Coronary artery (tissue), 2 donors: ENCODE results near the gene PMAIP1.
"Not testable (repeated sequence)": the region's sequence is repeated elsewhere in the genome, so short reads cannot be mapped to it uniquely, and the experiment has no call there.

Experiments used
- DNase-seq: peaks from one replicate; pipeline ENCODE4 v3.0.0-alpha.2; 2017; ENCODE audit warnings: low spot score
- H3K27ac ChIP-seq, 2 donors: fragments of 200-600 bp; sonication (generic); one replicate each; pipeline ENCODE4 v1.5.1; 2016 to 2019
- H3K4me3 ChIP-seq: fragments of 200-600 bp; sonication (generic); 2 replicates; pipeline ENCODE4 v1.5.1; 2016; ENCODE audit warnings: mild to moderate bottlenecking, moderate library complexity
- CTCF ChIP-seq: fragments of 200-600 bp; sonication (generic); IDR thresholded peaks from one replicate; pipeline ENCODE4 v1.5.1; 2019; ENCODE audit warnings: antibody characterized with exemption

The PMAIP1 gene

GRCh38 chr18:59874166-59874565 is 25.6 kb upstream of the PMAIP1 start:
- no peak for DNase-seq
- no peak overlapping the region for H3K4me3 ChIP-seq
- H3K27ac ChIP-seq: no peak overlapping the region
- TF ChIP-seq CTCF: no peak

GRCh38 chr18:59876310-59876626 is 23.5 kb upstream of the PMAIP1 start:
- no peak for DNase-seq
- TF ChIP-seq CTCF: no peak
- H3K4me3 ChIP-seq: no peak overlapping the region
- H3K27ac ChIP-seq: no peak overlapping the region

DNA sequence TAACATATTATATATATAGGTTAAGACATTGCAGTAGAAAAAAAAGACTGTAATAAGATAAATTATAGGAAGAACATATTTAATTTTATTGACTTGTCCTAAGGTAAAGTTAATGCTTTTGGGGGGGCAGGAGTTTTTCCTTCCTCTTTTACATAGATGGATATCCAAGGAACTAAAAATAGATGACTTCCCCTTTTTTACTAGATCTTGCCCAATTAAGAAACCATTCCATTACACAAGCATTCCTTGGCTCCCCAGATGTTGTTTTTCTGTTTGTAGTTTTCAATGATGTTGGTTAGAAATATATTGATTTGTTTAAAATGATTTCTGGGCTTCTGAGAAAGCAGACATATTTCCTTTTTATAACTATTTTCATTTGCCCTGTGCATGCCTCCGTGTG is 22.4 kb upstream of the PMAIP1 start:
- Histone ChIP-seq H3K4me3 (no peak overlapping the region), H3K27ac (no peak overlapping the region)
- TF ChIP-seq CTCF: no peak
- DNase-seq: no peak

GRCh38 chr18:59878644-59879043 is 21.2 kb upstream of the PMAIP1 start:
- Histone ChIP-seq H3K4me3 (no peak overlapping the region), H3K27ac (no peak overlapping the region)
- no peak for DNase-seq
- TF ChIP-seq CTCF: no peak

DNA sequence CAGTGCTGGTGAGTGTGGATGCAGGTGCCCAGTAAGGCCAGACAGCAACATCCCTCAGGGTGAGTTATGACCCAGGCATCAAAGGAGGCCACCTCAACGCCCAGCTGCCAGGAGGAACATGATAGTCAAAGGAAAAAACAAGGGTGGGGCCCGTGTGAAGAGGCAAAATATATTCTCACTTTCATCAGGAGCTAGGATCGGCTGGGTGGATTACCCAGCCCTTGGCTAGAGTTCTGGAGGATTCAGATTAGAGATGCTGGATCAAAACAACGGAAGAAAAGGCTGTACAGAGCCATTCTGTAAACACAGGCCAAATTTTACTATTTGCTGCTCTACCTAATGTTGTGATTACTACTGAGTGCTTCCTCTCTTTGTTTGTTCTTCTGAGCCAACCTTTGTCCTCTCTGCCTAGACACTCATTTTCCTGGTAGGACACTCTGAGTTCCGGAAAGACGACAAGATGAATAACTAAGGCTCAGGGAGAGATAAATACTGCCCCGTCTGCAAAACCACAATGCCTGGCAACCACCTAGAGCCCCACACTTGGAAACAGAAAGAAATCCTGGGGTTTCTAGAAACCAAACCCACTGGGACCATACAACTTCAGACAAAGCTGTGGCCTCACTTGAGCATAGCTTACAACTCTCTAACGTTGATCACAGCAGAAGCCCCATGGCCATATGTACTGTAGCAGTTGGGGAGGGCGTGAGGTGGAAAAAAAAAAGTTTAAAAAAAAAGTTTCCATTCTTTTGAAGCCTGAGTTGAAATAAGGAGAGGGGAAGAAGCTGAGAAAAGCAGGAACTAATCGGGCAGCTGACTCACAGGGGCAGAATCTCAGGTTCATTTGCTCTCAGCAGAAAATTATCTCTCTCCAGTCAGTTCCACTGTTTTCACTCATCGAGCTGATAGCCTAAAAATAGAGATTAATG is 17.8 kb upstream of the PMAIP1 start:
- Histone ChIP-seq H3K4me3 (no peak overlapping the region), H3K27ac (peak overlapping the region in 1 of 2 donors; percentile 45)
- TF ChIP-seq CTCF: no peak
- no peak for DNase-seq

DNA sequence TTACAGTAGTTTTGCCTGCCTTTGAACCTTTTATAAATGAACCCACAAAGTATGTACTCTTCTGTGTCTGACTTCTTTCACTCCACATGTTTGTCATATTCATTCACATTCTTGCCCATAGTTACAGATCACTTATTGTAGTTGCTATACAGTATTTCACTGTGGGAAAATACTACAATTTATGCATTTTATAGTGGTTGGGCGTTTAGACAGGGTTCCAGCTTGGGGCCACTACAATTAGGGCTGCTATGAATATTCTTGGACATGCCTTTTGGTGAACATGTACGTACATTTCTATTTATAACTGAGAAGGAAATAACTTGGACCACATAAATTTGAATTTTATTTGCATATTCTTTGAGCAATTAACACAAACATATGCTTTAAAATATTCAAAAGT is 15.4 kb upstream of the PMAIP1 start:
- no peak overlapping the region for H3K27ac ChIP-seq
- TF ChIP-seq CTCF: no peak
- H3K4me3 ChIP-seq: no peak overlapping the region
- DNase-seq: no peak

GRCh38 chr18:59885579-59886163 is 14.1 kb upstream of the PMAIP1 start:
- no peak for DNase-seq
- no peak overlapping the region for H3K27ac ChIP-seq
- TF ChIP-seq CTCF: no peak

GRCh38 chr18:59886399-59886798 is 13.4 kb upstream of the PMAIP1 start:
- not testable (repeated sequence) for H3K27ac ChIP-seq, DNase-seq, H3K4me3 ChIP-seq

More at GRCh38 chr18:59885579-59886163, 14.1 kb upstream of the PMAIP1 start:
- H3K4me3 ChIP-seq: no peak overlapping the region
